Fibroblast of skin of abdomen (primary cell): ENCODE results near the gene F12.
A peak's percentile ranks its signal among the peaks of the same experiment; 100 is the strongest.

ENCODE experiments used
- DNase-seq: peaks from one replicate; pipeline ENCODE4 v3.0.0-alpha.2; 2013

The F12 gene

GRCh38 chr5:177446200-177447065, 37.1 kb upstream of the F12 start, which contains the start of gene PRR7:
PRR7 (plus strand) TSS chr5:177446814; CDS start chr5:177455068, 8,254 bp downstream.
- peak; percentile 73 for DNase-seq

- DNase-seq: no peak
Measured at GRCh38 chr5:177445917-177446199, 36.5 kb upstream of the F12 start.

- DNase-seq: no peak
Measured at GRCh38 chr5:177445052-177445916, 35.9 kb upstream of the F12 start.

- no peak for DNase-seq
Measured at GRCh38 chr5:177444106-177445051, 35.0 kb upstream of the F12 start.

GRCh38 chr5:177443144-177443983, 34.0 kb upstream of the F12 start:
- no peak for DNase-seq

GRCh38 chr5:177442066-177442826, 32.9 kb upstream of the F12 start:
- no peak for DNase-seq

GRCh38 chr5:177440990-177441780, 31.8 kb upstream of the F12 start:
- no peak for DNase-seq

- DNase-seq: no peak
Measured at GRCh38 chr5:177440211-177440989, 31.0 kb upstream of the F12 start.

- DNase-seq: no peak
Measured at GRCh38 chr5:177439518-177440053, 30.2 kb upstream of the F12 start.

GRCh38 chr5:177438468-177438867, 29.1 kb upstream of the F12 start:
- no peak for DNase-seq

GRCh38 chr5:177437623-177438022, 28.3 kb upstream of the F12 start:
- no peak for DNase-seq

- no peak for DNase-seq
Measured at GRCh38 chr5:177435847-177436536, 26.6 kb upstream of the F12 start.

GRCh38 chr5:177434942-177435738, 25.8 kb upstream of the F12 start:
- DNase-seq: no peak

- no peak for DNase-seq
Measured at GRCh38 chr5:177434437-177434836, 25.1 kb upstream of the F12 start.

- DNase-seq: no peak
Measured at GRCh38 chr5:177433658-177434217, 24.4 kb upstream of the F12 start.

GRCh38 chr5:177432839-177433657, 23.7 kb upstream of the F12 start:
- no peak for DNase-seq
